ENCODE data around the gene CYB561D1. TPM values are rescaled to one million over a fixed set of nuclear protein-coding genes. Genes with fewer than 3 reads are reported as not detected.
"Not testable (repeated sequence)": the region's sequence is repeated elsewhere in the genome, so short reads cannot be mapped to it uniquely, and the experiment has no call there.

CYB561D1 gene, protein sequence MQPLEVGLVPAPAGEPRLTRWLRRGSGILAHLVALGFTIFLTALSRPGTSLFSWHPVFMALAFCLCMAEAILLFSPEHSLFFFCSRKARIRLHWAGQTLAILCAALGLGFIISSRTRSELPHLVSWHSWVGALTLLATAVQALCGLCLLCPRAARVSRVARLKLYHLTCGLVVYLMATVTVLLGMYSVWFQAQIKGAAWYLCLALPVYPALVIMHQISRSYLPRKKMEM
- total RNA-seq: 10 to 100 TPM; 11.3 to 22.7 (median 17.8) TPM

DNA sequence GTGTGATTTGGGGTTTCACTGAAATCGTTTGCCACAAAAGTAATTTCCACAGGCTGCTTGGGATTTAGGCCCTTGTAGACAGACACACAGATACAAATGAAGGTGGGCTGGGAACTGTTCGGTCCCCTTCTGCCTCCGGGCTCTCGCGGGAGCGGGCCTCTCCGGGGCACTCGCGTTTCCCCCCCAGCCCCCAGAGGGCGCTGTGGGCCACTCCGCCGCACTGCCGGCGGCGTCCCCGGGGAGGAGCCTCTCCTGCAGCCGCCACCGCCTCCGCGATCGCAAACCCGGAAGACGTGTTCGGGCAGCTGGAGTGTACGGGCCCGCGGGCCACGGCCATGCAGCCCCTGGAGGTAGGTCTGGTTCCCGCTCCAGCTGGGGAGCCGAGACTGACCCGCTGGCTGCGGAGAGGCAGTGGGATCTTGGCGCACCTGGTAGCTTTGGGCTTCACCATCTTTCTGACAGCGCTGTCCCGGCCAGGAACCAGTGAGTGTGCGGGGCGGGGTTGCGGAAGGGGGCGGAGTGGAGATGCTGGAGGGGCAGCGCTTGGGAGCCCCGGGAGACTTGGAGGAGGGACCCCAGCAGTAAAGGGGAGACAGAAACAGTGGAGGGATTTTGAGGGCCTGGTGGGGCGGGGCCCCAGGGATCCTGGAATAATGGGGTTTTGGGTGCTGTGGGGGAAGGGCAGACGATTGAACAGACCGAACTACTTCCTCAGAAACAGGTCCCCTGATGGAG lies at the start of gene CYB561D1:
Gene CYB561D1 (plus strand): TSS at position 290 of the 735 bp plus-strand sequence. CDS start 46 bp downstream, at position 336.
- 0 to 2% methylated on average over 17 to 27 of the region's 44 CpGs for WGBS, 2 donors
- no peak for TF ChIP-seq POLR2A (IDR thresholded peaks at IDR 0.05)
- TF ChIP-seq, protein P1, sequence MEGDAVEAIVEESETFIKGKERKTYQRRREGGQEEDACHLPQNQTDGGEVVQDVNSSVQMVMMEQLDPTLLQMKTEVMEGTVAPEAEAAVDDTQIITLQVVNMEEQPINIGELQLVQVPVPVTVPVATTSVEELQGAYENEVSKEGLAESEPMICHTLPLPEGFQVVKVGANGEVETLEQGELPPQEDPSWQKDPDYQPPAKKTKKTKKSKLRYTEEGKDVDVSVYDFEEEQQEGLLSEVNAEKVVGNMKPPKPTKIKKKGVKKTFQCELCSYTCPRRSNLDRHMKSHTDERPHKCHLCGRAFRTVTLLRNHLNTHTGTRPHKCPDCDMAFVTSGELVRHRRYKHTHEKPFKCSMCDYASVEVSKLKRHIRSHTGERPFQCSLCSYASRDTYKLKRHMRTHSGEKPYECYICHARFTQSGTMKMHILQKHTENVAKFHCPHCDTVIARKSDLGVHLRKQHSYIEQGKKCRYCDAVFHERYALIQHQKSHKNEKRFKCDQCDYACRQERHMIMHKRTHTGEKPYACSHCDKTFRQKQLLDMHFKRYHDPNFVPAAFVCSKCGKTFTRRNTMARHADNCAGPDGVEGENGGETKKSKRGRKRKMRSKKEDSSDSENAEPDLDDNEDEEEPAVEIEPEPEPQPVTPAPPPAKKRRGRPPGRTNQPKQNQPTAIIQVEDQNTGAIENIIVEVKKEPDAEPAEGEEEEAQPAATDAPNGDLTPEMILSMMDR (IDR thresholded peaks at IDR 0.05): peak in 1 of 3 donors; percentile 62
- DNase-seq (ENCODE audit: low spot score in 2 of 2): peak; percentile 78 to 96
- intact Hi-C loops (cut with DNase I; ENCODE audit: low total_unique reads): loop anchor here (2.0 kb wide), 1 partner anchor 39 kb away; no protein-coding TSS in a partner anchor
- peak within 1 kb of the TSS; percentile 69 for H3K4me3 ChIP-seq (ENCODE audit: low read depth, poor library complexity, severe bottlenecking)

DNA sequence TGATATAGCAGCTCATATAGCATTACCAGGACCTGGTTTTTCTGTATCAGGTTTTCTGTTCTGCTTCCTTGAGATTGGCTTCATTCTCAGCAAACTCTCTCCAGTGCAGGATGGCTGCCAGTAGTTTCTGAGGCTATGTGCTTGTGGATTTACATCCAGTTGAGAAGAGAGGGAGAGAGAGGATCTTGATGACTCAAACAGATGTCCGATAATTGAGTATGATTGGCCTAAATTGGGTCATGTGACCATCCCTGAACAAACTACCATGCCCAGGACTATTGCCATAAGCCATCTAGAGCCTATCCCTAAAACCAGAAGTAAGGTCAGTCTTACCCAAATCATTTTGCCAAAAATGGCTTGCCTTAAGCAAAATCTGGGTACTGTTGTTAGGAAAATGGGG lies 49.5 kb upstream of the CYB561D1 start:
- WGBS, 2 donors: 82 to 91% methylated on average over 1 of the region's 1 CpG
- intact Hi-C loops (cut with DNase I; ENCODE audit: low total_unique reads): no loop called here
- TF ChIP-seq POLR2A (IDR thresholded peaks at IDR 0.05): no peak
- TF ChIP-seq, protein P1 (IDR thresholded peaks at IDR 0.05): no peak
- no peak for DNase-seq (ENCODE audit: low spot score in 2 of 2)
- no peak overlapping the region for H3K4me3 ChIP-seq (ENCODE audit: low read depth, poor library complexity, severe bottlenecking)

DNA sequence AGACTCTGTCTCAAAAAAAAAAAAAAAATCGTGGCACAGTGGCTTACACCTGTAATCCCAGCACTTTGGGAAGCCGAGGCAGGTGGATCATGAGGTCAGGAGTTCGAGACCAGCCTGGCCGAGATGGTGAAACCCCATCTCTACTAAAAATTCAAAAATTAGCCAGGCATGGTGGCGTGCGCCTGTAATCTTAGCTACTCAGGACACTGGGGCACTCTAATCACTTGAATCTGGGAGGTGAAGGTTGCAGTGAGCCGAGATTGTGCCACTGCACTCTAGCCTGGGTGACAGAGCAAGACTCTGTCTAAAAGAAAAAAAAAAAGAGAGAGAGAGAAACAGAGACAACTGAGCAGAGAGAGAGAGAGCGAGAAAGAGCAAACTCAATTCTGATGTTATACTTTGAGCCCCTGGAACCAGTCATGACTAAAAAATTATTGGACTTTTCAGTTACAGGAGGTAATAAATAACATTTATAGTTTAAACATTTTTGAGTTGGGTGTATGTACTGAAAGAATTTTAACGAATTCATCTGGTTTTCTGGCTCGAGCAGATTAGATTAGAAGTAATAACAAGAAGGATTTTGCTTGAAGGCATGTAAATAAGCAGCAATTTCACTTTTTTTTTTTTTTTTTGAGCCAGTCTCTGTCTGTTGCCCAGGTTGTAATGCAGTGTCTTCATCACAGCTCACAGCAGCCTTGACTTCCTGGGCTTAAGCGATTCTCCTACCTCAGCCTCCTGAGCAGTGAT lies 47.8 kb upstream of the CYB561D1 start:
- DNase-seq (ENCODE audit: low spot score in 2 of 2); H3K4me3 ChIP-seq (ENCODE audit: low read depth, poor library complexity, severe bottlenecking); intact Hi-C loops (cut with DNase I; ENCODE audit: low total_unique reads): not testable (repeated sequence)
- WGBS, 2 donors: 54 to 57% methylated on average over 11 of the region's 11 CpGs

DNA sequence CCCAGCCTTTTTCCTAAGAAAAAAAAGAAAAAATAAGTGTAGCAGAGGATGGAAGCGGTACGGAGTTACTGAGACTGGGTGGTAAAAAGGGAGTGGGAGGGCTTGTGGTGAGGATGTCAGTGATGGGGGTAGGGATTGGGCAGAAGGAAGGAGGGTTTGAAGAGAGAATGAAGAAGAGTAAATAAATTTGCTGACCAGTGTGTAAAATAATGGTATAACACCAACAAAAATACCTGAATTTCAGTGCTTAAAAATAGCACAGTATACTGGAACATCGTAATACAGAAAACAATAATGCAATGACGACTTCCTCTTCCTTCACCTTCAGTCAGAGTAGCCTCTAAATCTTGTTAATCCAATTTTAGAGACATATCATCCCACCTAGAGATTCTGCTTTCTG lies 46.4 kb upstream of the CYB561D1 start:
- intact Hi-C loops (cut with DNase I; ENCODE audit: low total_unique reads): no loop called here
- WGBS, 2 donors: 60 to 68% methylated on average over 4 of the region's 4 CpGs
- H3K4me3 ChIP-seq (ENCODE audit: low read depth, poor library complexity, severe bottlenecking): no peak overlapping the region
- TF ChIP-seq, protein P1 (IDR thresholded peaks at IDR 0.05): no peak
- TF ChIP-seq POLR2A (IDR thresholded peaks at IDR 0.05): no peak
- no peak for DNase-seq (ENCODE audit: low spot score in 2 of 2)

DNA sequence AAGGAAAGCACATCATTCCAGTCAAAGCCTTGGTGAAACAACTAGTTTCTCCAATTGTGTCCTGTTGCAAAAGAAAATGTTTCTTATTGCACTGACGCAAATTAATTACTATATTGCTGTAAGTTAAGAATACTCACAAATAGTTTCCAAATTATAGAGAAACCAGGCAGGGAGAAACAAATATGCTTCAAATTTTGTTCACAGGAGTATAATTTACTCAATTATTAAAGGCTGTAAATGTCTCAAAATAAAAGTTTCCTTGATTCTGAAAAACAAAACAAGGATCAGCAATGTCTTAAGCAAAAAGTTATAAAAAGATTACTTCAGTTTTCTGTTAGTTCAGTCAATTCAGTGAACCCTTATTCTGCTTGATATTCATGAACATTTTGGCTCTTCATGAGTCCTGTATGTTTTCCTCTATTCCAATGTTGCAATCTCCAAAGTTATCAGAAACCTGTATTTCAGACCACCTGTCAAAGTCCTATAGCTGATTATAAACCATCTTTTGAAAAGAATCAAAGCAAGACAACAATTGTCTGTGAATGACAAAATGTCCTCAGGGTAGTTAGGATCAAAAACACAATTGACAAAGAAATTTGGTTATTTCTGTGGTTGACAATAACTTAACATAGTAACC lies 39.3 kb upstream of the CYB561D1 start:
- no peak for DNase-seq (ENCODE audit: low spot score in 2 of 2)
- WGBS, 2 donors: 91 to 95% methylated on average over 1 of the region's 1 CpG
- TF ChIP-seq POLR2A (IDR thresholded peaks at IDR 0.05): no peak
- TF ChIP-seq, protein P1 (IDR thresholded peaks at IDR 0.05): no peak
- intact Hi-C loops (cut with DNase I; ENCODE audit: low total_unique reads): no loop called here
- no peak overlapping the region for H3K4me3 ChIP-seq (ENCODE audit: low read depth, poor library complexity, severe bottlenecking)

All from lower leg skin (tissue), 4 donors.